ENCODE measurements around the gene IGSF21.

The IGSF21 gene

DNA sequence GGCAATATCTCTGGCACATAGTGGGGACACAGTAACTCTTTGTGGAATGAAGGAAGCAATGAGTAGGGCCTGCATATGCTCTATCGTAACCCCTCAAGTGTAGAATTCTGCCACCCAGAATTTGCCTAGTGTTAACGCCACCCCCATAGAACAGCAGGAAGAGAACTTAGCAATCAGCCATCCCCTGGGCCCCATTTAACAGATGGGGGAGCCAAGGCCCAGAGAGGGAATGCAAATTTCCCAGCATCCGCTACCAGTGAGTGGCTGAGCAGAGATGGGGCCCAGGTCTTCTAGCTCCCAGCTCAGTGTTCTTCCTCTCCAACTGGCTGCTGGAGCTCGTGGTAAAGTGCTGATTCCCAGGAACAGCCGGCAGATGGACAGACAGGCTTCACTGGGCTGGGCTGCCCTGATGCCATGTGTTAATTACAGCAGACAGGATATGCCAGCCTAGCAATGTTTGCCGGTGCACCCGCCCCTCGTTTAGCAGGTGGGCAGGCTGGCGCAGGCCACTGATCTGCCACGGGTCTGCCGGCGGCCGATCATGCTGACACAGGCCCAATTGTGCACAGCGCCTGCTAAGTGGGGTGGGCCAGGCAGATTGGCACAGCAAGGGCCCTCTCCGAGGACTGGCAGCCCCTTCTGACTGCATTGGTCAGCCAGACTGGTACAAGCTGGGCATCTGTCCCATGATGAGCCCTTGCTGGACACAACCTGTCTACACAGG, 171.9 kb downstream of the IGSF21 start:
- DNase-seq, result no peak

DNA sequence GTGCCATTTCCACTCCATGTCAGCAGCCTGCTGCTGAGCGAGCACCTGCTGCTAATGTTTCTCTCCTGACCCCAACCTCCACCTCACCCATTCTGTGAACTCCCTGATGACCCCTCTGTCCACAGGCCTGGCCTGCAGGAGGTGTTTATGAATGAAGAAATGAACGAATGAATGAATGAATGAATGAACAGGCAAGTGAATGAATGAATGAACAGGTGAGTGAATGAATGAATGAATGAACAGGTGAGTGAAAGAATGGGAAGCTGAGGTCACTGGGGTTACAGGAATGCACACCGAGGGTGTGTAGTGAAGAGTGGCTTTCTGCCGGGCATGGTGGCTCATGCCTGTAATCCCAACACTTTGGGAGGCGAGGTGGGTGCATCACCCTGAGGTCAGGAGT, 173.4 kb downstream of the IGSF21 start:
- DNase-seq, result no peak

DNA sequence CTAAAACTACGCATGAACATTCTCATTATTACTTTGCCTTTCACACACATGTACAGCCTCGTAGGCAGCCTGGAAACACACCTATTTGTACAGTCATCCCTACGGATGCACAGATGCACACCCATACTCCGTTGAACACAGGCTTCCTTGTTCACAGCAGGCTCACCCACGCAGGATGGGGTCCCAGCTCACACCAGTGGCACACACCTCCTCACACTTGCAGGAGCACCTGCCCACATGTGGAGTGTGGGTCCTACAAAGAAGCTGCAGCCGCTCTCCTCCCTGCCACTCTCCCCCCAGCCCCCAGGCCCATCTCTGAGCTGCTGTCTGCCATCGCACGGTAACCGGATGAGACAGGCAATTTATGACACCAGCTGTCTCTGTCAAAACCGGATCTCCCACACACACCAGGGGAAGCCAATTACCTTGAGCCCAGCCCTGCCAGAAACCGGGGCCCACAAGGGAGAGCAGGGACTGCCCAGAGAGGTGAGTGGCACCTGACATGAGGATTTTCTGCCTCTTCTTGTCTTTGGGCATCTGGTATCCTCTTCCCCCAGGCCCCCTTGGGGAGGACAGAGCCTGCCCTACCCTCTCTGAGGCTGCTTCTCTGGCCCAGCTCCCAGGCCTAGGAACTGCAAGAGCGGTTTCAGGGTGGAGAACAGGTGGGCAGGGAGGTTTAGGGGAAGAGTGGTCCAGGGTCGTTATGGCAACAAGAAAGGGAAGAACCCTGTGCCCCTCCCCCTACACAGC, 175.4 kb downstream of the IGSF21 start:
- DNase-seq, result no peak

DNA sequence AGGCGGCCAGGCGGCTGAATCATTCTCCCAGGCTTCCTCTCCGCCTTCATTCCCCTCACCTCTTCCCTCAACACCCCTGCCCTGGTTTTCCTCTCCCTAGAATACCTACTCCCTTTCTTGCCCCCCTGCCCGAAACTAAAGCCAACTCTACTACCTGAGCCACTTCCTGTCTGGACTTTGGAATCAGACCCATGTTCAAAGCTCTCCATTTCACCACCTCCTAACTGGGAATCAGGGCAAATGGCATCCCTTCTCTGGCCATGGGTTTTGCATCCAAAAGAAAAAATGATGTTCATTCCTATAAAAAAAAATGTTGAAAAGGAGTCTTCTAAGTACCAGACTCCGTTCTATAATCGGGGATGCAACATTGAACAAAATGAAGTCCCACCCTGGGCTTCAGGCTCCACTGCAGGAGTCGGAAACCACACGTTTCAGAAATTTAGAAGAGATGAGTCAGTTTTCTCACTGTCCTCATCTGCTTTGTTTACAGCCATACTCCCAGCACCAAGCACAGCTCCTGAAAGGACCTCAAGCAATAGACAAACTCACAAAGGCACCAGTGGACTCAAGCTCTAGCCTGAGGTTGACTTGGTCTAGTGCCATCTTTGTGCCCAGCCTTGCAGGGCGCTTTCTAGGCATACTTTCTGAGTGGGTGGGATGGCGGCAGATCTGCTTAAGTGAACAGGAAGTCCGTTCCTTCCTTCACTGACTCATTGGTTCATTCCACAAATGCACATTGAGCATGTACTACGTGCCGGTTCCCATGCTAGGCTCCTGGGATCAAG, 176.2 kb downstream of the IGSF21 start:
- DNase-seq, result no peak

DNA sequence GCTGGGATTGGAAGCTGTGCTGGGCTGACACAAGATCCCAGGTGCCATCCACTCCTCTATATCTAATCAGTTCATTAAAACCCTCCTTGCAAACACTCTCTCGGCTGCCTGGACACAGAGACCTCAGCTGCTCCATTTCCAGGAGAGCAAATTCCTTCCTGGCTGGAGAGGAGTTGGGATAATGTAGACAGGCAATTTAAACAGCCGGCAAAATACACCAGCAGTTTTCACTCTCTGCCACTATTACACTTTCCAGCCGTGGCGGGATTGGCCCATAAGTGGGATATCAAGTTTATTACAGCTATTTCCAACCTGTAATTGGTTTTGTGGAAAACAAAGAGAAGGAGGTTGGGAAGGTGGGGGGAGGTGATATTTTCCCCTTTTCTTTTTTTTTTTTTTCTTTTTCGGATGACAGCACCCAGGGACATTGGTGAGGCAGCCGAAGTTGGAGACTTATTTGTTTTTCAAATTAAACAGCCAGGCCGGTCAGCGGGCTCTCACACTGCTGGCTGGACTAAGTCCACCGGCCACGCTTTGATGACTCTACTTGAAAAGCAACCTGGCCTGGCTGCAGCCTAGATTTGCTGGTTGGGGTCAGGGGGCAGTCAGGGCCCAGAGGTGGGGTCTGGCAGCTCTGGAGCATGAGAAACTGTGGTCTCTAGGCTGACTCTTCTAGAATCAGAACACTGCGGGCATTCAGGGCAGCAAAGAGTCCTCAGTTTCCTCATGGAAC, 177.4 kb downstream of the IGSF21 start:
- DNase-seq, result no peak

DNA sequence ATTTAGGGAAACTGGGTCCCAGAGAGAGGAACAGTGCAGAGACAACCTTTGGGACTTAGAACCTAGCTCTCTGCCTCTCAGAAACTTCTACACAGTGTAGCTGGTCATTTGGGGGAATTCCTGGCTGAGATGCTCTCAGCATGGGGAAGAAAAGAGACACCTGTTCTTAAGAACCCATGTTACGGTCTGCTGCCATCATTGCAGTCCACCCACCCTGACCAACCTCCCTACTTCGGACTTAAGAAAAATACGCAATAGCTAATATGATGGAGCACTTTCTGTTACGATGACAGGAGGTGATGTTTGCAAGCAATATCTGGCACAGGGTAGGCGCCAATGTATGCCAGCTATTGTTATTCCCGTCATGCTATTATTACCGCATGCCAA, 177.9 kb downstream of the IGSF21 start:
- no peak for DNase-seq

DNA sequence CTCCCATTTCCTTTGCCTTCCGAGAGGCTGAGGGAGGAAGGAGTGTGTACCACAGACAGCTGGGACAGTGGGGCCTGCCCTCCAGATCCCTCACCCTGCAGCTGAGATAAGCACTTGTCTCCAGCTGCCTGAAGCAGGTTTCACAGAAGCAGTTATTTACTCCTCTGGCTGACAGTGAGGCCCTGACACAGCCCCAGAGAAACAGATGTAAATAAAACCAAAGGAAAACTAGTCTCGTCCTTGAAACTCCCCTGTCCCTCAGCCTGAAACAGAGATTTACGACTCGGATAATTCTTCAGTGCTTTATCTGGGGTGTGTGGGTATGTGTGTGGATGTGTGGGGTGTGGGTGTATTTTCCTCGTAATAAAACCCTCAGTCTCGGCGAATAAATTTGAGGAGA, 181.1 kb downstream of the IGSF21 start:
- DNase-seq, result peak; percentile 7

DNA sequence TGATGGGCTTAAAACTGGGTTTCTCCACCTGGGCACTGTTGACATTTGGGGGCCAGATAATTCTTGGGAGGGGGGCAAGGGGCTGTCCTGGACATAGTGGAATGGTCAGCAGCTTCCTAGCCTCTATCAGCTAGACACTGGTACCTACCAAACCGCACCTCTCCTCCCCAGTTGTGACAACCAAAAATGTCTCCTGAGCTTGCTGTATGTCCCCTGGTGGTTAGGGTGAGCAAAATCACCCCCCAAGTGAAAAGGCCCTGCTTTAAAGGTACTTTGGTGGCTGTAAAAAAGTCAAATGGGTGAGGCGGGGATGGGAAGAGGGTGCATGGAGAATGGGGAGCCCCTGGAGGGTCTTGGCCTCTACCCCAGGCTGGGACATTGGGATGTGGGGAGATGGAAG, 182.0 kb downstream of the IGSF21 start:
- no peak for DNase-seq

DNA sequence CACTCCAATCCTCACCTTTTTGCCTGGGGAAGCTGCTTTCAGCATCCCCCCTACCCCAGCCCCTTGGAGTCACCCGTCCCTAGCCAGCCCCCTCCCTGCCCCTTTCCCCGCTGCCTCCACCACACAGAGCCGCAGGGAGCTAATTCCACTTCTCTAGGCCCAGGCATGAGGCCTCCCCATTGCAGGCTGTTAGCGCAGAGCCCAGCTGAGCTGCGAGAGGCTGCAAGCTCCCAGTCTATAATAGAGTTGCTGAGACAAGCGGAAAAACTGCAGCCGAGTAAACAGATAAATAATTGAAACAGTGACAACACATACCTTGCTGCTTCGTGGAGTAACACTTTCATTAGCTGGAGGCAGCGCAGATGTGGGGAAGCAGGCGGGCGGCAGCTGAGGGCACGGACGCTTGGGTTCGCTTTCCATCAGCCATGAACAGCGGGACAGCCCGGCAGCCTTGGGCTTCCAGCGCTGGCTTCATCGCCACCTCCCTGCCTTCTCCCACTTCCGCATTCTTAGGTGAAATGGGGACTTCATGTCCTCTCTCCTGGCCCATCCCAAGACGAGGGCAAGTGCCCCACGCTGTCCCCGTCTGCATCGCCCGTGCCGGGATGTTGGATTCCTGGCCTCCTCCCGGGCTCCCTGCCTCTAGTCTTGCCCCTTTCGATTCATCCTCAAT, 183.3 kb downstream of the IGSF21 start:
- no peak for DNase-seq

DNA sequence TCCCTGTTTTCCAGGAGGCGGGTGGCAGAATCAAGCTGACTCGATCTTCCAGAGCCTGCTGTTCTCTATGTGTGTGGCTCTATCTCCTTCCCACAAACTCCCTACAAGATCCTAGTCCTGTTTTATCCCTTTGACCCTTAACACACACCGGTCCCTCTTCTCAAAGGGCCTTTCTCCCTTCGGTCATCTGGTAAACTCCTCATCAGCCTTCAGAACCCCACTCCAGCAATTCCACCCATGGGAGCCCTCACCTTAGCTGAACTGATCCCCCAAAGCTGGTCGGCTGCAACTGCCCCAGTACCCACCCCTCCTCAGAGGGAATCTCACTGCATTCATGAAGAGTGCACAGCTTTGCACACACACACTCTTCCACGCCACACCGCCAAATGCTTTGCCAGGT, 184.9 kb downstream of the IGSF21 start:
- no peak for DNase-seq

DNA sequence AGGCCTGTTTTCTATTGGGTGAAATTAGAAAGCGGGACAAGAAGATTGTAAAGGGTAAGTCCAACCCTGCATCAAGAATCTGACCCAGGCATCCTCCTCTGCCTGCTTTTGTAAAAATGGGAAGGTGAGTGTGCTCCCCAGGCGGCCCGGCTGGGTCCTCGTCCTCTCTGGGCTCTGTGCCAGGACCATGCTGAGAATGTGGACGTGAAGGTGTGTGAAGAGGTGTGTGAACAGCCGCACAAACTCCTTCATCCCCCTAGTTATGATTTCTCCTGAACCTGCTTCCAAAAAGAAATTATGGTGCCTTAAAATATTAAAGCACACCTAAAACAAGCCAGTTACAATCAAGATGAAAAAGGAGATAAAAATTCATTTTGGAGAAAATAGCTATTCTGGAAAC, 185.7 kb downstream of the IGSF21 start:
- no peak for DNase-seq

DNA sequence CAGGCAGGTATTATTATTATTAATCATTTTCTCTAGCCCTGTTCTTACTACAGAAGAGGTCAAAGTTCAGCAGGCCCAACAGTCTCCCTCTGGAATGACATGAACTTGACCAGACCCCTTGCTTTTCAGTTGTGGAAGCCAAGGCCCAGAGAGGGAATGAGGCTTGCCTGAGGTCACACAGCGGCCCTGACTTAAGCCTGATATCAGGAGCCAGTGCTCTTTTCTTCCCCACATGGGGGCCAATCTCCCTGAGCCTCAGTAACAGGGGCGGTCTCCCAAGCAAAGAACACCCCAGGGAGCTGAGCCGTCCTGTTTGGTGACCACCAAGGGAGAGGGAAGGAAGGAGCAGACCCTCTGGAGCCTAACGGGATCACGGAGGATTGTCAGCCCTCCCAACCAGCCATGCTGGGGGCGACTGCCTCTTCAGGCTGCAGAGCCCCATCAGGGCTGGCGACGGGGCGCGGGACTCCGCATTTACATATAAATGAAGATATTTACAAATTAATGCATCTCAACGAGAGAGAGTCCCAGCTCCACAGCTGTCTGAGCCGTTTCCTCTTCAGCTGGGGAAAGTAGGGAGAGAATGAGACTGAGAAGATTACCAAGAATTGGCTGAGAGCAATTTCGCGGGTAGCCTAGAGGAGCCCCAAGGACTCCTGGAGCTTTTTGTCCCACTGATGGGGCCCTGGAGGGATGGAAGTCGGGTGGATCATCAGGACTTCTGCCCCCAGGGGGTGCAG, 187.0 kb downstream of the IGSF21 start:
- no peak for DNase-seq

DNA sequence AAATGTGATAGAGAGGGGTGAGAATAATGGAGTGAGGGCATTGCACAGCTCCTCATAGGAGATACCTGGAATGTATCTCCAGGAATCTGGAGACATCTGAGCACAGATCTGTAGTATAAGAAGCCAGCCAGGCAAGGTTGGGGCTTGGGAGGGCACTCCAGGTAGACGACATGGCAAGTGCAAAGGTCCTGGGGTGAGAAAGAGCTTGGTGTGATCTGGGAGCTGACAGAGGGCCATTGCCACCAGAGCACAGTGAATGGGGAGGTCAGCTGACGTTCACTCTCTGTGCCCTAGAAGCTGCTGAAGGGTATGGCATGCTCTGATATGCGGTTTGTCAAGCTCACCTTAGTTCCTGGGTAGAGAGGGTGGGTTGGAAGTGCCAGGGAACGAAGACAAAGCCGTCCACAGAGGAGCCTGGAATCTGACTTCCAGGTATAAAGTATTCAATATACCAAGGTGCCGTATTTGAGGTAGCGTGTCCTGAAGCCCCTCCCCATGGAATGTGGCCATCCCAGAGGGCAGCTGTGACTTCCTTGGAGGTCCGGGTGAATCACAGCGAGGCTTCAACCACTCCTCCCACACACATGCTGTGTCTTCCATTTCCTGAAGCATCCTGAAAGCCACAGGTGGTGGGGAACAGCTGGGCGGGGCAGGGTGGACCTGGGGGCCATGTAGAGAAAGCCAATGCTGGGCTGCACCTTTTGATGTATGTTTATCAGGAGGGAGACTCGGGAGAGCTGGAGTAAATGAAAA, 190.5 kb downstream of the IGSF21 start:
- DNase-seq, result no peak

DNA sequence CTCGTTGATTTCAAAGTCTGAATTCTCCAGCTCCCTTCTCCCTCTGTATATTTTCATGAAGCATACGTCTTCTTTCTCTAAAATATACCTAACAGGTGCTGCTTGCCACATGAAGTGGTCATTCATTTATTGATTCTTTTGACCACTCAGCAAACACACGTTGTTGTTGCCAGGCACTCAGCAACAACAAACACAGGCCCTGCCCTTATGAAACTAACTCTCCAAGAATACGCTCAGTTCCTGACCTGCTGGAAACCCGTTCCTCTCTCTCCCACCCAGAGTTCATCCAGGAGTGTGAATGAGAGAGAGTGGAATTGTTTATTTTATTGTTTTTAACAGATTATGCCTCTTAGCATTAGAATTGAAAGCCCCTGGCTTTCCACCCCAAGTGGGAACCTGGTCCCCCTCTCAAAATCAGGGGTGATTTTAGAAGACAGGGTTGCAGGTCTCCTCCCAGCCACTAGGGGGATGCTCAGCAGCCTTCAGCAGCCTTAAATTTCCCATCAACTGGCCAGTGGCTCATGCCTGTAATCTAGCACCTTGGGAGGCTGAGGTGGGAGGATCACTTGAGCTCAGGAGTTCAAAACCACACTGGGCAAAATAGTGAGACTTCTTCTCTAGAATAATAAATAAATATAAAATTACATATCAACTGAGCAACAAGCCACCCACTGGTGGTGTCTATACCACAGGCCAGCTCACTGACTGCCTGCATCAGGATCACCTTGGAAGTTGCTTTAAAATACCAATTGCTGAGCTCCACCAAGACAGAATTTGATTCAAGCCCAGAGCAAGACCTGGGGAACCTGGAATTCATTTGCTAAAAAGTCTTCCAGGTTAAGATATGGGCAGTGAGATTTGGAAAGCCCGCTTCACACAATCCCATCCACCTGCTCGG, 192.1 kb downstream of the IGSF21 start:
- DNase-seq, result no peak

DNA sequence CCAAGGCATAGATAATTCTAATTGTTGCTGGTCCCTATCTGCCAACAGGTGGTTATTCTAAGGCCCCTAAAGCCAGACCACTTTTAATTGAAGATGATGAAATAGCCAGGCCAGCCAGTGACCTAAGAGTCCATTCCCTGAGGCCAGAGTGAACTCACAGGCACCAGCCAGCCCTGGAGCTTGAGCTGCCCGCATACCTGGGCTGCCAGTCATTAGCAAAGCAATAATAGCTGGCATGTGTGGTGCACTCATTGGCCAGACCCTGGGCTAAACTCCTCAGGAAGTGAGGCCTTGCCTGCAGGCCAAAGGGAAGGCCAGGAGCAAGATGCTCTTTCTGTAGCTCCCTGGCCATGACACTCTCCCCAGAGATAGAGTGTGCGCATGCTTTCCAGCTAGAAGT, 192.8 kb downstream of the IGSF21 start:
- no peak for DNase-seq

DNA sequence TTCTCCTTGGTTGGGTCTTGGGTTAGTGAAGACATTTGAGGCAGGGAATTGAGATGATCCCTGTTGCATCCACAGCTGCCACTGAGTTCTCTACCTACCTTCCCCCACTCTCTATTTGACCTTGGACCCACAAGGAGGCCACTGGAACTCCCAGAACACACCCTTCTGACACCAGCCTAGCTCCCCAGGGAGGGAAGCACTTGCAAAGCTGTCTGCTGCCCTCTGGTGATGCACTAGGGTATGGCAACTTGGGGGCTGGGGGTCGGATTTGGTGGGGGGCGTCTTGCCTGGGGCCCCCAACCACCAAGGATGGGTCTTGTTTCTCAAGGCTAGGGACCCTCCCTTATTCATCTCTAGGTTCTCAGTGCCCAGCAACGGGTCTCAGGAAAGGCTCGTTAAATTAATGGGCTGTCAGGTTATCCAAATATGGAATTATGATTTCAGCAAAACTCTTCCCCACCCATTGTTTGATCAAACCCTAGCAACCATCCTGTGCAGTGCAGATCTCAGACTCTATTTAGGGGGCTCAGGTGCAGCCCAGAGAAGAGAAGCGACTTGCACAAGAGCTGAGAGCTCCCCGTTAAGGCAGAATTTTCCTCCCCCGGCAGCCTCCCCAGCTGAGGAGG, 195.3 kb downstream of the IGSF21 start:
- no peak for DNase-seq

DNA sequence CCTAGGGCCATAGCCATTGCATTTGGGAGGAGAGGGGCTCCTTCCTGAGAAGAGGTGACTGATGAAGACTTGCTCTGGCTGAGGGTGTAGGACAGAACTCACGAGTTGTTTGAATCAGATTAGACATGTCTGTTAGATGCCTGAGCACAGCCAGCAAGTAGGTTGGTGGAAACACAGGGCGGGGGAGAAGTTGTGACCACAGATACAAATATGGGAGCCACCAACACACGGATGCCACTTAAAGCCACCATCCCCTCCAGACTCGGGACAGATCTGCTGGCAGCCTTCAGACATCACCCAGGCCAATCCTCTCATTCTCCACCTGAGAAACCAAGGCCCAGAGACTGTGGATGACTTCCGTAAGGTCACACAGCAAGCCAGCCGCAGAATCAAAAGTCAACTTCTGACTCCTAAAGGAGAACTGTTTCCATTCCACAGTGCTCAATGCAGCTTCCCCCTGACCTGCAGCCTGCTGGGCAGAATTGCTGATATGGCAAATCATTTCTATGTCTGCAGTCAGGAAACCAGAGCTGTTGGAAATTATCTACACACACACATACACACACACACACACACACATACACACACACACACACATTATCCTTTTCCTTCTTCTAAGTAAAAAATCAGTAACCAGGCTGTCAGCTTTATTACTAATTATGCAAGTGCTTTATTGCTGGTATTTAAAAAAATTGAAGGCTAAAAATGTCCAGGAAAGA, 196.7 kb downstream of the IGSF21 start:
- DNase-seq, result no peak

DNA sequence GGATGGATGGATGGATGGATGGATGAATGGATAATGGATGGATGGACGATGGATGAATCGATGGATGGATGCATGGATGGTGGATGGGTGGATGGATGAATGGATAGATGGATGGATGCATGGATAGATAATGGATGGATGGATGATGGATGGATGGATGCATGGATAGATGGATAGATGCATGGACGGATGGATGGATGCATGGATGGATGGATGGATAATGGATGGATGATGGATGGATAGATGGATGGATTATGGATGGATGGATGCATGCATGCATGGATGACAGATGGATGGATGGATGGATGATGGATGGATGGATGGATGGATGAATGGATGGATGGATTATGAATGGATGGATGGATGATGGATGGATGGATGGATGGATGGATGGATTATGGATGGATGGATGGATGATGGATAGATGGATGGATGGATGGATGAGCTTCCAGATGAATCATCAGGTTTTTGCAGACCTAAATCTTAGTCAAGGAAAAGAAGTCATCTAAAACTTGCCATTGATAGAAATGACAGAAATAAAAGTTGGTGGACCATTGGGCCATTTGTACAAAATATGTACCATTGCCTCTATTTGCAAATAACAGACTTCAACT, 197.7 kb downstream of the IGSF21 start:
- DNase-seq, result no peak
